ENCODE measurements around the gene SIRT7.

SIRT7 gene

DNA sequence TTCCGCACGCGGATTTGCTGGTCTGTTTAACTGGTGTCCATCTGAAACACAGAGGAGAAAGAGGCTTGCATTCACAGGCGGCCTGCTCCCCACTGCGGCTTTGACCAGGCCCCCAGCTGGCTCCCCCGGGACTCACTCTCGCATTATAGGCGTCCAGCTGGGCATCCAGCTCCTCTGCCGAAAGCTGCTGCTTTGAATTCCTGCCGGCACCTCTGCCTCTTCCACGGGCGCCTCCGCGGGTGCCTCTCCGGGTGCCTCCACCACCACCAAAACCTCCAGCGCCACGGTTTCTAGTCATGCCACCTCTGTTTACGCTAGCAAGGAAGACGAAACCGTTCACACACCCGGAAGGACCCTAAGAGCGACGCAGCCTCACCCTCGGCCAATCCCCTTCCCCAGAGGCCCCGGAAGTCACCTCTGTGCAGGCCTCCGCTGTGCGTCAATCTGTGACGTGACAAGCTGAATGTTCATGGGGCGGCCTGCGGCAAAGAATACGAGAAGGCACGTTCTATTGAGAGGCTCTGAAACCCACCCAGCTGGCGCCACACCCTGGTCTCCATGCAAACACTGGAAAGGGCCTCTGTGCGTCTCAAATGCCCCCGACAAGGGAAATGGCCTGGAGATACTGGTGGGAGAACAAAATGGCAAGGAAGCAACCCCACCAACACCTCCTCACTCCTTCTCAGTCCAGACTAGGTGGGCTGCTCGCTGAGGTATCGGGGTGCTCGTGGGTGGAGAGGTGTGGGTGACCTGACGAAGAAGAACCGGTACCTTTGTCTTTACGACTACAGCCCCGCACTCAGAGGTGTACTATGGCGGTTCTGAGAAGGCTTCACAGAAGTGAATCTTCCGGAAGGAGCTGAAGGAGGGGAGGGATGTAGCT, 29.6 kb downstream of the SIRT7 start:
- no peak for DNase-seq (ENCODE audit: low read depth)

DNA sequence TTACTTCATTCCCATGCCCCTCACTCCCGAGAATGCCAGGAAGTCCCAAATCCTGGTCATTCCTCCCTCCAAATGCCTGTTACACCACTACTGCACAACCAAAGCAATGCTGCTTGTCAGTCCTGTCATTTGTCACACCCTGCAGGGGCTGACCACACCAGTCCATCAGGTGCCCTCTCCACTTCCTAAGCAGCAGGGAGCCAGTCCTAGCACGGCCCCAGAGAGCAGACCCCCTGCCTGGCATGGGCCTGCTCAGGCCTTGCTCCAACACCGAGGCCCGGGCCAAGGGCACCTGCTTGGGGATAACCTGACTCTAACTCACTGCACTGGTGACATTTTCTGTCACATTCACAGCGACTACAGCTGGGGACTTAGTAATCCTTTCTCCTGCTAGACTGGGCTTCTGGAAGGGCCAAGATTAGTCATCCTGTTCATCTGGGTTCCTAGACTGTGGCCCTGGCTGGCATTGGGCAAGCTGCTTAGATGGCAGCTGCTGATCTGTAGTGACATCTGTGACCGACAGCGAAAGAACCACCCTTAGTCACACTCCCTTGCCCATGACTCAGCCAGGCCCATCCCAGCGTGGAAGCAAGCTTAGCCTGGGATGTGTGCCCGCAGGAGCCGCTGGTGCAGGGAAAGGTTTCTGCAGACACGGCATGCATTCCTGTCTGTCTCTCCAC, 32.0 kb downstream of the SIRT7 start:
- no peak for DNase-seq (ENCODE audit: low read depth)
- TF ChIP-seq, protein P1, sequence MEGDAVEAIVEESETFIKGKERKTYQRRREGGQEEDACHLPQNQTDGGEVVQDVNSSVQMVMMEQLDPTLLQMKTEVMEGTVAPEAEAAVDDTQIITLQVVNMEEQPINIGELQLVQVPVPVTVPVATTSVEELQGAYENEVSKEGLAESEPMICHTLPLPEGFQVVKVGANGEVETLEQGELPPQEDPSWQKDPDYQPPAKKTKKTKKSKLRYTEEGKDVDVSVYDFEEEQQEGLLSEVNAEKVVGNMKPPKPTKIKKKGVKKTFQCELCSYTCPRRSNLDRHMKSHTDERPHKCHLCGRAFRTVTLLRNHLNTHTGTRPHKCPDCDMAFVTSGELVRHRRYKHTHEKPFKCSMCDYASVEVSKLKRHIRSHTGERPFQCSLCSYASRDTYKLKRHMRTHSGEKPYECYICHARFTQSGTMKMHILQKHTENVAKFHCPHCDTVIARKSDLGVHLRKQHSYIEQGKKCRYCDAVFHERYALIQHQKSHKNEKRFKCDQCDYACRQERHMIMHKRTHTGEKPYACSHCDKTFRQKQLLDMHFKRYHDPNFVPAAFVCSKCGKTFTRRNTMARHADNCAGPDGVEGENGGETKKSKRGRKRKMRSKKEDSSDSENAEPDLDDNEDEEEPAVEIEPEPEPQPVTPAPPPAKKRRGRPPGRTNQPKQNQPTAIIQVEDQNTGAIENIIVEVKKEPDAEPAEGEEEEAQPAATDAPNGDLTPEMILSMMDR (IDR thresholded peaks at IDR 0.05; ENCODE audit: low read depth, low read length, missing control alignments) = no peak
- no peak overlapping the region for H3K4me3 ChIP-seq (ENCODE audit: low read depth, low read length)

More for the DNA sequence above, 29.6 kb downstream of the SIRT7 start:
- TF ChIP-seq, protein P1 (IDR thresholded peaks at IDR 0.05; ENCODE audit: low read depth, low read length, missing control alignments) = no peak
- no peak overlapping the region for H3K4me3 ChIP-seq (ENCODE audit: low read depth, low read length)

DNA sequence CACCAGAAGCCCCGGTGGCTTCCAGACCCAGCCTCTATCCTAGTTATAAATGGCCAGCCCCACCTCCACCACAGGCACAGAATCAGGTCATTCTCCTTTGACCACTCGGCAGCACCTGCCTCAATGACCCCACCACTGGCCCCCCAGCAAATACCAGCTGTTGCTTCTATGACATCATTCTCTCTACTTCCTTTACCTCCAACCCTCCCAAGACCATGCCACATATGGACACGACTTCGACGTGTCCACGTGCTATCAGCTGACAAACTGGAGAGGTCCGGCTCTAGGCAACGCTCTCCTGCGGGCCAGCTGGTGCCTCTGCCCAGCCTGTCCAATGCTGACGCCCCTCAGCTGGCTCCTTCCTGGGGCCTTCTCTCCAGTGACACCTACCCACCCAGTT, 32.5 kb downstream of the SIRT7 start:
- TF ChIP-seq, protein P1 (IDR thresholded peaks at IDR 0.05; ENCODE audit: low read depth, low read length, missing control alignments) = no peak
- no peak for DNase-seq (ENCODE audit: low read depth)
- no peak overlapping the region for H3K4me3 ChIP-seq (ENCODE audit: low read depth, low read length)

DNA sequence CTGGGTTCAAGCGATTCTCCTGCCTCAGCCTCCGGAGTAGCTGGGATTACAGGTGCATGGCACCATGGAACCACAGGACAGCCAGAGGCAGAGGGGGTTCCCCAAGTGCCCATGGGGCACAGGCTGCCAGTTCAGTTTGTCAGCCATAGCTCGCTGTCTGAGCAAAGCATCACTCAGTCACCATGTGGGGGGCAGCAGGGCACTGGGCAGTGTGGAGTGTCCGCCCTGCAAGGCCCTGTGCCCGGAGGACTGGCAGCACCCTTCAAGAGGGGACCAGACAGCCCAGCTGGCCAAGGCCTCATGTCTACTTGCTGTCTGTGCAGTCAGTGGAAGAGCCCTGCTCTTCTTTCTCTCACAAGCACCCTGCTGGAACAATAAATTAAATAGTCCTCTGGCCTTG, 33.0 kb downstream of the SIRT7 start:
- H3K4me3 ChIP-seq (ENCODE audit: low read depth, low read length) = no peak overlapping the region
- no peak for DNase-seq (ENCODE audit: low read depth)
- TF ChIP-seq, protein P1 (IDR thresholded peaks at IDR 0.05; ENCODE audit: low read depth, low read length, missing control alignments) = no peak

DNA sequence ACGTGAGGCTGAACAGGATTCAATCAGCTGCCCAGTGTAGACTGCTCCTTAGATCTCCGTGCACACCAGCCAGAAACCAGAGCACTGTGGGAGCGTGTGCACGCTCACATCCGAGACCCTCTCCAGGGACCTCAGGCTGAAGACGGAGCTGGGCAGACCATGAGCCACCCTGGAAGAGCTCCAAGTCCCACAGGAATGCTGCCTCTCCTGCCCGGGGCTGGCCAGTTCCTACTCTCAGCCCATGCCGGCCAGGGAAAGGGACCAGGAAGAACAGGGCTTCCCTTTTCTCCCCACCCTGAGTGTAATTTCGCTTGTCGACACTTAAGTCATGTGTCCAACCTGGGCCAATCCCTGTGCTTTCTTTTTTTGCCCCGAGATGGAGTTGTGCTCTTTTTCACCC, 33.5 kb downstream of the SIRT7 start:
- DNase-seq (ENCODE audit: low read depth) = no peak

DNA sequence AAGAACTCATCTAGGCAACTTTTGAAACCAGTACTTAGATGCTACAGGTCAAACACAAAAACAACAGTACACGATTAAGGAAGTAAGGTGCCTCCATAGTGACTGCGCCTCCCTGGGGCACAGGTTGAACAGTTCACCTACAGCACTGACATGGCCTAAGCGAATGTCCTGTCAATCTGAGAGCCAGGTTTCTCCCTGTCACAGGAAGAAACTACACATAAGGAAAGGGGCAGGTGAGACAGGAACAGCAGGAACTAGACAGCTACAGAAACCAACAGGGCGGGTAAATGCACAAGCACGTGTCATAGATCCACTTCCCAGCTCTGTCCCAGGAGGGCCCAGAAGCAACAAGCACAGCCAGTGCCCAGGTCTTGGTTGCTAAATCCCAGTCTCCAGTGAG, 38.9 kb downstream of the SIRT7 start:
- DNase-seq (ENCODE audit: low read depth) = no peak
- no peak overlapping the region for H3K4me3 ChIP-seq (ENCODE audit: low read depth, low read length)
- TF ChIP-seq, protein P1 (IDR thresholded peaks at IDR 0.05; ENCODE audit: low read depth, low read length, missing control alignments) = no peak

More for the DNA sequence above, 33.5 kb downstream of the SIRT7 start:
- no peak overlapping the region for H3K4me3 ChIP-seq (ENCODE audit: low read depth, low read length)
- TF ChIP-seq, protein P1 (IDR thresholded peaks at IDR 0.05; ENCODE audit: low read depth, low read length, missing control alignments) = no peak

Measured in GM12864 (cell line).